Body of pancreas (tissue), 4 donors: ENCODE results near the gene WDFY1.

Experiments used
- CTCF ChIP-seq, 7 experiments: fragments of 450-650 bp in 4 of 7; fragments of 200-600 bp in 3 of 7; sonication (generic) in 3 of 7; IDR thresholded peaks; one replicate each; pipeline ENCODE4 v1.5.1; 2016 to 2019; ENCODE audit warnings: antibody characterized with exemption in 7 of 7
- POLR2A ChIP-seq, 3 donors: fragments of 450-650 bp; IDR thresholded peaks; one replicate each; pipeline ENCODE4 v1.6.1; 2016; ENCODE audit warnings: antibody characterized with exemption in 3 of 3, mild to moderate bottlenecking in 2 of 3

- TF ChIP-seq POLR2A (IDR thresholded peaks at IDR 0.05), result no peak
- TF ChIP-seq CTCF (IDR thresholded peaks at IDR 0.05), result no peak
Measured at GRCh38 chr2:223935459-223936125, 9.5 kb downstream of the WDFY1 start.
